ENCODE results near the gene STON1.
"Not testable (repeated sequence)": the region's sequence is repeated elsewhere in the genome, so short reads cannot be mapped to it uniquely, and the experiment has no call there.

The STON1 gene

DNA sequence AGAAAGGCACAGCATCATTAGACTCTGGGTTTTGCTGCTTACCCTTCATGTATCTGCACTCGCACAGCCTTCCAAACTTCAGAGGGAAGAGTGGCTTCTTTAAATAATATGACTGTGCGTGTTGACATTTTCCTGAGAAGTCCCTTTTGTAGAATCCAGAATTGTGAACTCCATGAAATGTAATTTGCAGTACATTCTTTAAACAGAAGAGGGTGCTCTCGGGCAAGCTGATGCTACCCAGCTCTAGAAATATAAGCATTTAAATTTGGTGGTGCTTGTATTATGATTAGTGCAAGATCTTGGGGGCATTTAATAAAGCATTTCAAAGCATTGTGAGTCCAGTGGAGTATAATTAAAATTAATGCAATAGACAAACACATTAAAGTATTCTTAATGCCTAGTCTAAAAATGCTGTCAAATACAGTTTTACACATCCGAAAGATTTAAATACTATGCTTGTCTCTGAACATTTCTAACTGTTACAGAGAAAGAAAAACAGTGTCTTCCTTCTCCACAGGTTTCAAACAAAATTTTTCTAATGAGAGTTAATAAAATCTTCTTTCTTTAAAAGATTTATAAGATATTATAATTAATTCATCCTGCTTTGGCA, 70.4 kb downstream of the STON1 start:
- TF ChIP-seq, protein P1, sequence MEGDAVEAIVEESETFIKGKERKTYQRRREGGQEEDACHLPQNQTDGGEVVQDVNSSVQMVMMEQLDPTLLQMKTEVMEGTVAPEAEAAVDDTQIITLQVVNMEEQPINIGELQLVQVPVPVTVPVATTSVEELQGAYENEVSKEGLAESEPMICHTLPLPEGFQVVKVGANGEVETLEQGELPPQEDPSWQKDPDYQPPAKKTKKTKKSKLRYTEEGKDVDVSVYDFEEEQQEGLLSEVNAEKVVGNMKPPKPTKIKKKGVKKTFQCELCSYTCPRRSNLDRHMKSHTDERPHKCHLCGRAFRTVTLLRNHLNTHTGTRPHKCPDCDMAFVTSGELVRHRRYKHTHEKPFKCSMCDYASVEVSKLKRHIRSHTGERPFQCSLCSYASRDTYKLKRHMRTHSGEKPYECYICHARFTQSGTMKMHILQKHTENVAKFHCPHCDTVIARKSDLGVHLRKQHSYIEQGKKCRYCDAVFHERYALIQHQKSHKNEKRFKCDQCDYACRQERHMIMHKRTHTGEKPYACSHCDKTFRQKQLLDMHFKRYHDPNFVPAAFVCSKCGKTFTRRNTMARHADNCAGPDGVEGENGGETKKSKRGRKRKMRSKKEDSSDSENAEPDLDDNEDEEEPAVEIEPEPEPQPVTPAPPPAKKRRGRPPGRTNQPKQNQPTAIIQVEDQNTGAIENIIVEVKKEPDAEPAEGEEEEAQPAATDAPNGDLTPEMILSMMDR (IDR thresholded peaks at IDR 0.05; ENCODE audit: insufficient read depth, missing control alignments), result peak; percentile 71
- no peak for DNase-seq (ENCODE audit: insufficient read length, low spot score)
- FAIRE-seq, result peak; percentile 21

DNA sequence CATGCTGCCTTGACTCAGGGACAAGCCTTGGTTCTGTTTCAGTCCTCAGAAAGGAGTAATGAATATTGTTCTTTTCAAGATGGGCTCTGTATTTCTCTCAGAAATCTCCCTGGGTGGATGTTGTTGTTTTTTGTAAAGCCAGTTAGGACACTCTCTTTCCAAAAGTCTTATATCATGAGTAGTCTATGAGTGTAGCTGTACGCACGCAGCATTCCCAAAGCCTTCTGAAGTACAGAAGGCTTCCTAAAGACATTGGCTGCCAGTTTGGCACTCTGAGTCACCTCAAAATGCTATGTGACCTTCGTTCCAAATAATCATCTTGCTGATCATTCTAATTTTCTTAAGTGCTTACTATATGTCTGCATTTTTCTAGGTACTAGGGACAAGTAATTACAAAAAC, 71.0 kb downstream of the STON1 start:
- FAIRE-seq (no peak), DNase-seq (ENCODE audit: insufficient read length, low spot score) (no peak)
- TF ChIP-seq, protein P1 (IDR thresholded peaks at IDR 0.05; ENCODE audit: insufficient read depth, missing control alignments), result no peak

DNA sequence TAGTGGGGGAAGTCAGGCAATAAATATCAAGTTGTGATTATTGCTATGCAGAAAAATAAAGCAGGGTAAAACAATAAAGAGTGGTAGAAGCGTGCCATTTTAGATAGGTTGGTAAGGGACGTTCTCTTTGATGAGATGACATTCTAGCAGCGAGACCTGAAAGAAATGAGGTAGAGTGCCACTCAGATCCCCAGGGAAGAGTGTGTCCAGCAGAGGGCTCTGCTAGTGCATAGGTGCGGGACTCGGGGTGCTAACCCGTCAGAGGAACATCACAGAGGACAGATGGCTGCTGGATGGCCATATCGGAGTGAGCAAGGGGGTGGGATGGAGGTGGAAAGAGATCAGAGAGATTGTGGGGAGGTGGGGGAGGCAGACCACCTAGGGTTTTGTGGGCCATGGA, 71.4 kb downstream of the STON1 start:
- TF ChIP-seq, protein P1 (IDR thresholded peaks at IDR 0.05; ENCODE audit: insufficient read depth, missing control alignments), result peak; percentile 20
- no peak for DNase-seq (ENCODE audit: insufficient read length, low spot score)
- no peak for FAIRE-seq

DNA sequence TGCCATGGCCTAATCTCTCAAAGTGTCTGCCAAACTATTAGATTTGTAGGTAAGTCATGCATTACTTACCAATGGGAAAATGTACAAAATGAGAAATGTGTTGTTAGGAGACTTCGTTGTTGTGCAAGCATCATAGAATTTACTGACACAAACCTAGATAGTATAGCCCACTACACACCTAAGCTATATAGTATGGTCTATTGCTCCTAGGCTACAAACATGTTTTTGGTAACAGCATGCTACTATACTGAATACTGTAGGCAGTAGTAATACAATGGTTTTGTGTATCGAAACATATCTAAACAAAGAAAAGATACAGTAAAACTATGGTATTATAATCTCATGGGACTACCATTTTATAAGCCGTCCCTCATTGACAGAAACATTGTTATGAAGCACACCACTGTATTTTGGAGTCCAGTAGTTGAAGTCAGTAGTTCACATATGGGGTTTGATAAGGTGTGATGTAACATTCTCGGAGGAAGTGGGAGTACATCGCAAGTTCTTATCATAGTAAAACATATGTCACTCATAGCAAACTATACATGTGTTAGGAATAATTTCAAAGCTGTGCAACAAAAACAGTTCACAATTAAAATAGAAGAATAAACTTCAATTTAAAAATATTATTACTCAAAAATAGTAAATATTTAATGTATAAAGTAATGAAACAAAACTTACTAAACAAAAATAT, 75.7 kb downstream of the STON1 start:
- no peak for FAIRE-seq
- TF ChIP-seq, protein P1 (IDR thresholded peaks at IDR 0.05; ENCODE audit: insufficient read depth, missing control alignments), result no peak
- DNase-seq (ENCODE audit: insufficient read length, low spot score), result no peak

DNA sequence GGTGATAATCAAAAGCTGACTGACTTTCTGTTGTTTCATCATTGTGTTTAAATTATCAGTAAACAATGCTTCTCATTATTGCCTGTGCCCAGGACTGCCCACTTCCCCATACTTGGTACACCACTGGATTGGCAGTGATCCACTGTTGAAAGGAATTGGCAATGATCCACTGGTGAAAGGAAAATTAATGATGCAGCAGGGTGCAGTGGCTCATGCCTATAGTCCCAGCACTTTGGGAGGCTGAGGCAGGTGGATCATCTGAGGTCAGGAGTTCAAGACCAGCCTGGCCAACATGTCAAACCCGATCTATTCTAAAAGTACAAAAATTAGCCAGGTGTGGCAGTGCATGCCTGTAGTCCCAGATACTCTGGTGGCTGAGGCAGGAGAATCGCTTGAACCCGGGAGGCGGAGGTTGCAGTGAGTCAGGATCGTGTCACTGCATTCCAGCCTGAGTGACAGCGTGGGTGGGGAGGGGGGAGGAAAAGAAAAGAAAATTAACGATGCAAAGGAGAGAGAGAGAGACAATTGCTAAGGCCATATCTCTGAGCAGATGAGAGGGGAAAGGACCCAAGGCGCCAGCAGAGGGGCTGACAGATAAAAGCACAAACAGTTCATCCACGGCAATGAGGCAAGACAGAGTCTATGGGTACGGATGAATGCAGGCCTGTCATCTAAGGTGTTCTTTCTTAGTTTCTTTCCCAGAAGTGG, 77.5 kb downstream of the STON1 start:
- FAIRE-seq (no peak), DNase-seq (ENCODE audit: insufficient read length, low spot score) (no peak)
- TF ChIP-seq, protein P1 (IDR thresholded peaks at IDR 0.05; ENCODE audit: insufficient read depth, missing control alignments), result no peak

DNA sequence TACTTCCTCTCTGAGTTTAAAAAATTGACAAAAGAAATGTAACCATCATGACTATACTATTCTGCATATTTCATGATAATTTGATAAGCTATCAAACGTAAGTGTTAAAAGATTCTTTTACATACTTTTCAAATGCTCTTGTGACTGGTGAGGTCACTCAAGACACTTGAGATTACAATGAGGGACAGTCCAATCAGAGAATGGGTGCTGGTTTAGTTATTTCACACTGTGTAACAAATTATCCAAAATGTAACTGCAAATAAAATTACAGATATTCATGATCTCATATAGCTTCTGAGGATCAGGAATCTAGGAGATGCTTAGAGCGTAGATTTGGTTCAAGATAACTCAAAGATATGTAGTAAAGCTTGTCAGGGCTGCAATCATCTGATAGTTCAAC, 83.3 kb downstream of the STON1 start:
- TF ChIP-seq, protein P1 (IDR thresholded peaks at IDR 0.05; ENCODE audit: insufficient read depth, missing control alignments), result no peak
- DNase-seq (ENCODE audit: insufficient read length, low spot score), result no peak
- no peak for FAIRE-seq

DNA sequence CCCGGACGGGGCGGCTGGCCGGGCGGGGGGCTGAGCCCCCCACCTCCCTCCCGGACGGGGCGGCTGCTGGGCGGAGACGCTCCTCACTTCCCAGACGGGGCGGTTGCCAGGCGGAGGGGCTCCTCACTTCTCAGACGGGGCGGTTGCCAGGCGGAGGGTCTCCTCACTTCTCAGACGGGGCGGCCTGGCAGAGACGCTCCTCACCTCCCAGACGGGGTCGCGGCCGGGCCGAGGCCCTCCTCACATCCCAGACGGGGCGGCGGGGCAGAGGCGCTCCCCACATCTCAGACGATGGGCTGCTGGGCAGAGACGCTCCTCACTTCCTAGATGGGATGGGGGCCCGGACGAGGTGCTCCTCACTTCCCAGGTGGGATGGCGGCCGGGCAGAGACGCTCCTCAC, 84.6 kb downstream of the STON1 start:
- FAIRE-seq; DNase-seq (ENCODE audit: insufficient read length, low spot score): not testable (repeated sequence)

Data from D721Med (cell line).